HEK293T (cell line): Measurements from ENCODE around the gene SLC6A12.

ENCODE experiments used
- BHLHE40 ChIP-seq: fragments of 450-650 bp; IDR thresholded peaks from 2 replicates; pipeline ENCODE4 v1.6.1; 2016; ENCODE audit warnings: mild to moderate bottlenecking, moderate library complexity, borderline replicate concordance
- NFRKB ChIP-seq: fragments of 450-650 bp; IDR thresholded peaks from 2 replicates; pipeline ENCODE4 v1.6.1; 2016; ENCODE audit warnings: mild to moderate bottlenecking, moderate library complexity

DNA sequence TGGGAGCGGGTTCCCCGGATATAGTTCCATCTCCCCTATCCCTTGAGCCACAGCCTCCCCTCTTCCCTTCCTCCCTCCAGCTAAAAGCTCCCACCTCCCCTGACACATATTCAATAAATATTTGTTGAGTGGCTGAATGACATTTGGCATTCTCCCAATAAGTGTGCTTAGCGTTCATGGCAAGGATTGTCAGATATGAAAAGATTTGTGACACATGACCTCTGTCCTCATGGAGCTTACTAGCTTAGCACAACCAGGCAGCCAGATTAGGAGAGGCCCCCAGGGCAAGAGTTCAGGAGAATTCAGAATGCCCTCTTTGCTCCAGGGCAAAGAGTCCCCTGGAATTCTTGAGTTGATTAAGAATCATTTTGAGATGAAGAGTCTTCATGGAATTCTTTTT lies 22.5 kb upstream of the SLC6A12 start:
- no peak for TF ChIP-seq BHLHE40
- TF ChIP-seq NFRKB = no peak
